Endothelial cell of umbilical vein (primary cell): Measurements from ENCODE around the gene SSTR5. TPM values are rescaled to one million over a fixed set of nuclear protein-coding genes. Genes with fewer than 3 reads are reported as not detected.

Experiments used
- BruUV-seq: library from RNA; stranded (reverse); fragments of 400-500 nt; replicated peaks from 2 replicates; lab custom pipeline; 2021; lab: Mats Ljungman, UMichigan
- CTCF ChIA-PET: fragments of 300-600, 350-600 bp; sonication (Branson Sonifier 250); formaldehyde crosslinking; loops from one replicate; lab custom pipeline; 2021; ENCODE audit warnings: antibody characterized with exemption, inconsistent platforms; lab: Charles Lee
- POLR2A ChIA-PET: fragments of 300-600, 350-600 bp; sonication (Branson Sonifier 250); formaldehyde crosslinking; loops from one replicate; lab custom pipeline; 2021; ENCODE audit warnings: antibody characterized with exemption, inconsistent platforms; lab: Charles Lee
- DNase-seq: peaks from one replicate; pipeline ENCODE4 v3.0.0-alpha.2; 2011; ENCODE audit warnings: low read depth, low spot score
- FAIRE-seq: peaks from 2 replicates; lab custom pipeline; 2011; peaks lifted over from hg19 to GRCh38; lab: Jason Lieb, UNC
- H2AFZ ChIP-seq: 2 replicates; pipeline ENCODE4 v1.6.0; 2012; ENCODE audit warnings: low read depth, low read length, control low read depth, inconsistent platforms
- H3K27ac ChIP-seq: 2 replicates; pipeline ENCODE4 v1.5.1; 2011; ENCODE audit warnings: low read depth, mild to moderate bottlenecking, control low read depth, low read length, moderate library complexity; ENCODE audit not compliant: insufficient read depth
- H3K27me3 ChIP-seq, 2 experiments: 2 replicates each; pipeline versions ENCODE4 v1.6.0 to v1.6.1; 2011; ENCODE audit warnings: low read length in 2 of 2, mixed read lengths in 1 of 2; ENCODE audit not compliant: control insufficient read depth in 2 of 2, insufficient read depth in 2 of 2
- H3K36me3 ChIP-seq, 2 experiments: 2 replicates in 1 of 2; 3 replicates in 1 of 2; pipeline ENCODE4 v1.5.1; 2011; ENCODE audit warnings: low read length in 2 of 2, mild to moderate bottlenecking in 1 of 2, moderate library complexity in 1 of 2; ENCODE audit not compliant: control insufficient read depth in 2 of 2, insufficient read depth in 2 of 2; ENCODE audit errors: extremely low read depth in 1 of 2
- H3K4me1 ChIP-seq: 3 replicates; pipeline ENCODE4 v1.5.1; 2011; ENCODE audit warnings: mild to moderate bottlenecking, low read length; ENCODE audit not compliant: control insufficient read depth, insufficient read depth; ENCODE audit errors: extremely low read depth
- H3K4me2 ChIP-seq: 2 replicates; pipeline ENCODE4 v1.6.1; 2011; ENCODE audit warnings: low read length, control low read depth, mixed read lengths; ENCODE audit not compliant: insufficient read depth
- H3K4me3 ChIP-seq, 3 experiments: fragments of 200-600 bp in 1 of 3; sonication (generic), shearing (Covaris generic) in 1 of 3; replicated peaks in 1 of 3; 2 replicates each; pipeline ENCODE4 v1.5.1; 2011 to 2016; ENCODE audit warnings: control low read depth in 3 of 3, low read length in 3 of 3, mild to moderate bottlenecking in 2 of 3, inconsistent platforms in 1 of 3, low read depth in 1 of 3, moderate library complexity in 1 of 3; ENCODE audit not compliant: insufficient read depth in 1 of 3
- H3K79me2 ChIP-seq: 2 replicates; pipeline ENCODE4 v1.6.0; 2012; ENCODE audit warnings: low read length, inconsistent platforms; ENCODE audit not compliant: control insufficient read depth, insufficient read depth
- H3K9ac ChIP-seq: replicated peaks from 2 replicates; pipeline ENCODE3; 2011; ENCODE audit warnings: low read length, control low read depth; ENCODE audit not compliant: insufficient read depth; ENCODE audit errors: extremely low read depth
- H3K9me1 ChIP-seq: replicated peaks from 3 replicates; pipeline ENCODE4 v1.6.0; 2011; ENCODE audit warnings: mild to moderate bottlenecking, low read length; ENCODE audit not compliant: control insufficient read depth, insufficient read depth; ENCODE audit errors: extremely low read depth
- H3K9me3 ChIP-seq: replicated peaks from 2 replicates; pipeline ENCODE4 v1.5.1; 2012; ENCODE audit warnings: low read length, inconsistent platforms; ENCODE audit not compliant: control insufficient read depth, insufficient read depth
- H4K20me1 ChIP-seq: replicated peaks from 2 replicates; pipeline ENCODE3; 2011; ENCODE audit warnings: mild to moderate bottlenecking, low read length; ENCODE audit not compliant: control insufficient read depth, insufficient read depth; ENCODE audit errors: extremely low read depth
- CTCF ChIP-seq, 2 donors: IDR thresholded peaks; 1 replicate in 1 of 2; 2 replicates in 1 of 2; pipeline ENCODE4 v1.5.1; 2011; ENCODE audit warnings: low read length in 2 of 2, mild to moderate bottlenecking in 2 of 2, moderate library complexity in 2 of 2, control low read depth in 1 of 2, inconsistent platforms in 1 of 2, low read depth in 1 of 2; ENCODE audit not compliant: insufficient read depth in 1 of 2; ENCODE audit errors: extremely low read depth in 1 of 2
- EZH2 ChIP-seq: IDR thresholded peaks from 2 replicates; pipeline ENCODE4 v1.6.1; 2012; ENCODE audit warnings: borderline replicate concordance, low read depth, mild to moderate bottlenecking, moderate library complexity, low read length, inconsistent platforms; ENCODE audit not compliant: severe bottlenecking
- FOS ChIP-seq: IDR thresholded peaks from 2 replicates; pipeline ENCODE4 v1.6.1; 2011; ENCODE audit warnings: mild to moderate bottlenecking, low read length, moderate library complexity, borderline replicate concordance; ENCODE audit not compliant: insufficient read depth
- GATA2 ChIP-seq: IDR thresholded peaks from 2 replicates; pipeline ENCODE4 v1.7.0; 2011; ENCODE audit warnings: low read depth, mild to moderate bottlenecking, moderate library complexity, mixed read lengths, low read length; ENCODE audit not compliant: insufficient read length, insufficient read depth
- JUN ChIP-seq: IDR thresholded peaks from 2 replicates; pipeline ENCODE4 v1.6.1; 2011; ENCODE audit warnings: borderline replicate concordance, low read depth; ENCODE audit not compliant: insufficient read length, insufficient read depth
- MAX ChIP-seq: IDR thresholded peaks from 2 replicates; pipeline ENCODE4 v1.6.1; 2011; ENCODE audit not compliant: insufficient read depth, insufficient read length
- MYC ChIP-seq: IDR thresholded peaks from one replicate; pipeline ENCODE4 v1.6.1; 2011; ENCODE audit warnings: mild to moderate bottlenecking, low read depth, low read length
- POLR2A ChIP-seq: IDR thresholded peaks from 2 replicates; pipeline ENCODE4 v1.6.1; 2012; ENCODE audit warnings: low read depth, mild to moderate bottlenecking, control low read depth, low read length
- POLR2AphosphoS5 ChIP-seq: IDR thresholded peaks from 2 replicates; pipeline ENCODE4 v1.6.1; 2012; ENCODE audit warnings: low read depth, mild to moderate bottlenecking, control low read depth, low read length, moderate library complexity; ENCODE audit not compliant: insufficient read depth
- dilution Hi-C: fragments of 300-500 bp; cut with MboI; formaldehyde crosslinking; loops from one replicate; pipeline ENCODE4 v1.15.0; 2019; ENCODE audit warnings: low sequenced_read_pairs; ENCODE audit not compliant: extremely low pct_ligation_motif_present
- intact Hi-C: fragments of 100-400 bp; cut with micrococcal nuclease; formaldehyde crosslinking; loops from one replicate; pipeline ENCODE4 v1.10.0; 2022
- polyA plus RNA-seq, 4 experiments: library from polyadenylated mRNA; depleted of rRNA in 3 of 4; stranded (reverse) in 3 of 4; unstranded in 1 of 4; fragments of >200 nt; gene quantifications; 2 replicates each; pipeline versions ENCODE4 v1.2.1 to v1.2.3, GENCODE V29; 2011 to 2012; ENCODE audit warnings: missing spikeins in 1 of 4
- total RNA-seq: library from RNA; stranded (reverse); gene quantifications from 2 replicates; pipeline ENCODE4 v1.2.3, GENCODE V29; 2021

Gene SSTR5
- total and polyA plus RNA-seq, 2 donors (not counting 3 experiments of a cell fraction or from before 2014, with no cell fraction given) = 0.24 to 0.52 TPM

- H3K27me3 ChIP-seq = peaks cover 0 to 4% of the 10 kb centered on the region in 2 experiments
- dilution Hi-C loops = no loop called here
These were observed 42.1 kb upstream of the SSTR5 start for GRCh38 chr16:1030473-1030901.

More at GRCh38 chr16:1030473-1030901, 42.1 kb upstream of the SSTR5 start:
- BruUV-seq = no TSS peak
- FAIRE-seq (no peak), DNase-seq (no peak)
- intact Hi-C loops = no loop called here
- no peak for TF ChIP-seq CTCF (IDR thresholded peaks at IDR 0.05; ENCODE audit: extremely low read depth in 1 of 2, insufficient read depth in 1 of 2, low read depth in 1 of 2, low read length in 2 of 2)
- TF ChIP-seq JUN = no peak
- no peak for TF ChIP-seq POLR2A
- TF ChIP-seq MAX = no peak
- TF ChIP-seq GATA2 = no peak
- no peak for TF ChIP-seq FOS
- no peak for TF ChIP-seq MYC
- no peak for TF ChIP-seq EZH2
- no peak for TF ChIP-seq POLR2AphosphoS5
- no peaks in the 10 kb centered on the region for H4K20me1 ChIP-seq
- H3K4me2 ChIP-seq = no peak overlapping the region
- H3K79me2 ChIP-seq = no peaks in the 10 kb centered on the region
- no peaks in the 10 kb centered on the region for H3K9me3 ChIP-seq
- no peak overlapping the region for H3K9ac ChIP-seq
- no peaks in the 10 kb centered on the region for H3K4me1 ChIP-seq
- H3K27ac ChIP-seq = no peak overlapping the region
- no peaks in the 10 kb centered on the region for H3K9me1 ChIP-seq
- POLR2A ChIA-PET = no interaction called here
- H3K36me3 ChIP-seq = no peaks in the 10 kb centered on the region
- CTCF ChIA-PET = no interaction called here
- H3K4me3 ChIP-seq = no peak overlapping the region
- no peak overlapping the region for H2AFZ ChIP-seq
